ENCODE results near the gene USP19.

DNA sequence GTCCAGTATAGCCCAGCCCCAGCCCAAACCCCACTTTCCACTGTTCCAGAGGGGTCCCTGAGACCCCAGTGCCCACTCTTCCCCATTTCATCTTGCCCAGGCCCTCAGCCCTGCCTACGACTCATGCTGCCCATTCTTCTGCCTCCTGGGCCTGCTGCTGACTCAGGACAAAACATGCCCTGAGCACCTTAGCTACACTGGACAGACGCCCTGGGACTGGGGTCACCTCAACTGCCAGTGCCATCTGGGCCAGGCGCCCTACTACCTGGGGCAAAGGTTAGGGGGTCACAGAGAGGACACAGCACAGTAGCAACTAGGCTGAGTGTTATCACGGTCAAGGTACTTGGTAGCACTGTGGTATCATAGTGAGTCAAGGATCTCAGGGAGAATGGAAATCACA, 14.9 kb upstream of the USP19 start:
- no peak for TF ChIP-seq POLR2A (IDR thresholded peaks at IDR 0.05)
- TF ChIP-seq, protein P1, sequence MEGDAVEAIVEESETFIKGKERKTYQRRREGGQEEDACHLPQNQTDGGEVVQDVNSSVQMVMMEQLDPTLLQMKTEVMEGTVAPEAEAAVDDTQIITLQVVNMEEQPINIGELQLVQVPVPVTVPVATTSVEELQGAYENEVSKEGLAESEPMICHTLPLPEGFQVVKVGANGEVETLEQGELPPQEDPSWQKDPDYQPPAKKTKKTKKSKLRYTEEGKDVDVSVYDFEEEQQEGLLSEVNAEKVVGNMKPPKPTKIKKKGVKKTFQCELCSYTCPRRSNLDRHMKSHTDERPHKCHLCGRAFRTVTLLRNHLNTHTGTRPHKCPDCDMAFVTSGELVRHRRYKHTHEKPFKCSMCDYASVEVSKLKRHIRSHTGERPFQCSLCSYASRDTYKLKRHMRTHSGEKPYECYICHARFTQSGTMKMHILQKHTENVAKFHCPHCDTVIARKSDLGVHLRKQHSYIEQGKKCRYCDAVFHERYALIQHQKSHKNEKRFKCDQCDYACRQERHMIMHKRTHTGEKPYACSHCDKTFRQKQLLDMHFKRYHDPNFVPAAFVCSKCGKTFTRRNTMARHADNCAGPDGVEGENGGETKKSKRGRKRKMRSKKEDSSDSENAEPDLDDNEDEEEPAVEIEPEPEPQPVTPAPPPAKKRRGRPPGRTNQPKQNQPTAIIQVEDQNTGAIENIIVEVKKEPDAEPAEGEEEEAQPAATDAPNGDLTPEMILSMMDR (IDR thresholded peaks at IDR 0.05), result no peak

Measured in body of pancreas (tissue), 4 donors.